Skin epidermis (tissue), 12 donors: ENCODE data around the gene PDE4D.
"Not testable (repeated sequence)": the region's sequence is repeated elsewhere in the genome, so short reads cannot be mapped to it uniquely, and the experiment has no call there.

Experiments used
- H3K27ac ChIP-seq, 21 experiments: fragments of 200-600 bp; sonication (generic) in 11 of 21; one replicate each; pipeline ENCODE4 v1.5.0; 2020; ENCODE audit warnings: mild to moderate bottlenecking in 3 of 21, inconsistent platforms in 2 of 21, moderate library complexity in 2 of 21
- H3K4me3 ChIP-seq, 7 experiments: fragments of 200-600 bp; sonication (generic) in 2 of 7; one replicate each; pipeline ENCODE4 v1.5.0; 2020; ENCODE audit warnings: inconsistent platforms in 2 of 7, mild to moderate bottlenecking in 2 of 7, moderate library complexity in 1 of 7

PDE4D gene

DNA sequence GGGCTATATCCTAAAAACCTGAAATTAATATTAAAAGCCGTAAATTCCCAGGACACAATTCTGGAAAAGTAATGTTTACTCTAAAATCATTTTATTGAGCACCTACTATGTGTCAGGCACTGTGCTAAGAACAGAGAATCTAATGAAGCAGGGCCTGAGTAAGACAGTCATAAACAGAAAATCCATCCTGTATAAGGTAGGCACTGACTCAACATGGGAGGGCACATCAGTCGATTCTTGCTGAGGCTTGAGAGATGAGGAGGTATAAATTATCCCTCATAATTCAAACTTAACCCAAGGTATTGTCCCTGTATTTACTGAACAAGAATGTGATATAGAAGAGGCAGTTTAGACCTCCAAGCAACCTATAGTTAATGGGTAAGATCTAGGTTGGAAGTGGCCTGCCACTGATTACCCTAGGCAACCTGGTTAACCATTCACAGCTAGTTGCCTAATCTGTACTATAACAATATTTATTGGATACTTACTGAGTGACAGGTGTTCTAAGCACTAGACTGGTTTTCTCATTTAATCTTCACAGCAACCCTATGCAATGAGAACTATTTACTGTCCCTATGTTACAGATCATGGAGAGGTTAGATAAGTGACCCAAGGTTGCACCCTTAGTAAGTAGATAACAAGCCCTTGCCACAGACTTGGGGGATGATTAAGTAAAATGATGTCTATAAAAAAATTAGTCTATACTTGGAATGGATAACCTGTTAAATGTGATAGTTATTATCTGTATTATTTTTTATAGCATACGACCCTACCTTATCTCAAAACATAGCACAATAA is 317.7 kb downstream of the PDE4D start:
- Histone ChIP-seq H3K4me3 (no peak overlapping the region), H3K27ac (no peak overlapping the region)

DNA sequence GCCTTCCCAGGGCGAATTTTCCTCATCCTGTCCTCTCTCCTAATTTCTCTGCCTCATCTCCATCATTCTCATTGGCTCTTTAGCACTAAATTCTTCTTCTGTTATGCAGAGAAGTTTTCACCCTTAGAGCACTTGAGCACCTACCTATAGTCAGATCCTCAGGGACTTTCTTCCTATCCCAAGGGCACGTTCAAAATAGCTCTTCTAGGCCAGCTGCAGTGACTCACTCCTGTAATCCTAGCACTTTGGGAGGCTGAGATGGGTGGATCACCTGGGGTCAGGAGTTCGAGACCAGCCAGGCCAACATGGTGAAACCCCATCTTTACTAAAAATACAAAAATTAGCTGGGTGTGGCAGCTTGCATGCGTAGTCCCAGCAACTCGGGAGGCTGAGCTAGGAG is 320.0 kb downstream of the PDE4D start:
- H3K4me3 ChIP-seq, H3K27ac ChIP-seq: not testable (repeated sequence)

DNA sequence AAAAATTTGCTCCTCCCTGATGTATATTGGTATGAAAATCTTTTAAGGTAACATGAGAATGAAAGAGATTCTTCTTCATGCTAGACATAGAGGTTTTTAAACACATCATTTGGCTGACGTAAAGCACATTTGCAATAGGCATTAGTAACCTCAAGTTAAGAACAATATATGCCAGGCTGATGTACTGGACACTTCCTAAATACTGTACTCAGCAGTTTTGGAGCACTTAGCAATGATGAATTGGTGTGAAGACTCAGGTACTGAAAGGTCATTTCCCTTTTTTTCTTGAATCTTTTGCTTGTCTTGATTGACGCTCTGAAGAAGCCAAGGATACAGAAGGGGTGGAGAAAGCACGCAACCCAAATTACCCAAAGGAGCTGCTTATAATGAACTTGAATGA is 322.5 kb downstream of the PDE4D start:
- no peak overlapping the region for H3K27ac ChIP-seq

DNA sequence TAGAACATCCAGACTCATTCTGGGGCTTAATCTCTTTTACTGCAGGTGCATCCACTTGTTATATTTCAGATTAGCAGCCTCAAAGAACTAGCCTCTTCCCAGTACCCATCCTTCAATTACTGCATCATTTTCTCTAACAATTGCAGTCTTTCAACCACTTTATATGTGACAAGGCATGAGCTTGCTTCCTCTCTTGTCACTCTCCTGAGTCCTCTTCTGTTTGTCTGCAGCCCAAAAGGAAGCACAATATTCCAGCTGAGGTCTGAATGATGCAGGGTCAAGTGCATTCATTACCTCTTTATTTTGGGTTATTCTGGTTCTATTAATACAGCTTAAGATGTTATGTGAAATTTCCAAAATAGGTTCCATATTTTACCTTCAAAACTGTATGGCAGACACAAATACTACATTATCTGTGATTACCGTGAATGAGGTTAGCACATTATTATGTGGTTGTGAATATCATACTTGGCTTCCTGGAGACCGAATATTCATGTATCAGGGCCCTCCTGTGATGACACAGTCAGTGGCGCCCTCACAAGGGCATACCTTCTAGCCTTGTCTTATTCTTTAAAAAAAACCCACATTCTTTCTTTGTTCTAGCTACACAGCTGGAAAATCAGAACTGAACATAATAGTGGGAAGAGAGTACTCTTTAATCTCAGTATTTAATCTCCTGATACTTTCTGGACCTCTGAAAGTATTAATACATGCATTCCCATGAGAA is 323.8 kb downstream of the PDE4D start:
- Histone ChIP-seq H3K4me3 (no peak overlapping the region), H3K27ac (no peak overlapping the region)

More for the DNA sequence above, 322.5 kb downstream of the PDE4D start:
- no peak overlapping the region for H3K4me3 ChIP-seq

DNA sequence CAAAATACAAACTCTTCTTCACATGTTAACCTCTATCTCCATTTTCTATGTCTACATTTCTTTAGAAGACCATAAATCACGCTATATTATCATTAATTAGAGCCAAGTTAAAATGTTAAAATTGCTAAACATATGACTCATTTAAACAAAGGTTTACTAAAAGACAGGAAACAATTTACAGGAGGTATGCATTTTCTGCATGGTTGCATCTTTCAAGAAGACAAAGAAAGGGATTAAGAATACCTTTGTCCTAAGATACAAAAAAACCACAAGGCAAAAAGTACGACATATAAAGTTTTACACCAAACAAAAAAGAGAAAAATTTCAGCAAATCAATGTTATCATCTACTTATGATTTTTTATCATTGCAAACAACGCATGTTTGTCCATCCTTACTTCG is 324.4 kb downstream of the PDE4D start:
- Histone ChIP-seq H3K27ac (no peak overlapping the region), H3K4me3 (no peak overlapping the region)

DNA sequence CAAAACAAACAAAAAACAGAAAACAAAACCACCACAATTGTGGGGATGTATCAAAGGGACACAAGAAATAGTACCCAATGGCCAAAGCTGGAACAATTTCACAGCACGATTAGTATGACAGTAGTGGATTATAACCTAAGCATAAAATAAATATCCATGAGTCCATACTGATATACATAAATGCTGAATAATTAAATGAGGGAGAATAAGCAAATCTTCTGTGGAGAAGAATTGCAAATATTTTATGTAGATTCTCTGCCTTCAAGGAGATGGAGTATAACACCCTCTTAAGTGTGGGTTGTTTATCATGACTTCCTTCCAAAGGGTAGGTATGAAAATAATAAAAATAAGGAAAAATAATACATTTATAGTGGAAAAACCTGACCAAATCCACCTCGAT is 325.4 kb downstream of the PDE4D start:
- H3K4me3 ChIP-seq: no peak overlapping the region
- H3K27ac ChIP-seq: no peak overlapping the region

DNA sequence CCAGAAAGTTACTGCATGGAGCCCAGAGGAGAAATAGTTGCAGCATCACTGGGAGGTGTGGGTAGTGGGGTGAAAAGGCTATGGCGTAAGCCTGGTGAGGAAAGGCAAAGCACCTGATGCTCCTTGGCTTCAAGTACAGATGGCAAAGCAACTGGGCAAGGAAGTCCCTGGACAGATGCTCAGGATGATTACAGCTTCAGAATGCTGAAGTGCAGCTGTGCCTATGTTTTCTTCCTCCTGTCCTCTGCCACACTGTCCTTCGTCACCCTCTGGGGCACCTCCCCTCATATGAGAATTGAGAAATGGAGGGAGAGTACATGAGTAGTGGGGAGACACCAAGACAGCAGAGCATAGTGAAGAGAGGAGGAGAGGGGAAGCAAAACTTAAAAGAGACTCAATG is 328.0 kb downstream of the PDE4D start:
- Histone ChIP-seq H3K27ac (no peak overlapping the region), H3K4me3 (no peak overlapping the region)

DNA sequence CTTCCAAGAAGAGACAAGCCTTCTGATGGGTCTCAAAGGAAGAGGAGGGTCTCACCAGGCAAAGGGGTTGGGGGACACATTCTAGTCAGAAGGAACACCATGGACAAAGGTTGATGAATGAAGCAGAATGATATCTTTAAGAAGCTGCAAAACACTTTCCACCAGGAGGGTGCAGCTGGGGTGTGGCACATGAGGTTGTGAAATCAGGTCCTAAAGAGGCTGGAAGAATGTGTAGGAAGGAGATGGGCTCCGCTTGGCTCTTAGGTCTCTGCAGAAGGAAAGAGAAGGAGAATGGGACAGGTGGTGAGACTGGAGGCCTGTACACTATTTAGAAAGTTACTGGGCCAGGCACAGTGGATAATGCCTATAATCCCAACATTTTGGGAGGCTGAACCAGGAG is 328.6 kb downstream of the PDE4D start:
- Histone ChIP-seq H3K27ac (no peak overlapping the region), H3K4me3 (no peak overlapping the region)

DNA sequence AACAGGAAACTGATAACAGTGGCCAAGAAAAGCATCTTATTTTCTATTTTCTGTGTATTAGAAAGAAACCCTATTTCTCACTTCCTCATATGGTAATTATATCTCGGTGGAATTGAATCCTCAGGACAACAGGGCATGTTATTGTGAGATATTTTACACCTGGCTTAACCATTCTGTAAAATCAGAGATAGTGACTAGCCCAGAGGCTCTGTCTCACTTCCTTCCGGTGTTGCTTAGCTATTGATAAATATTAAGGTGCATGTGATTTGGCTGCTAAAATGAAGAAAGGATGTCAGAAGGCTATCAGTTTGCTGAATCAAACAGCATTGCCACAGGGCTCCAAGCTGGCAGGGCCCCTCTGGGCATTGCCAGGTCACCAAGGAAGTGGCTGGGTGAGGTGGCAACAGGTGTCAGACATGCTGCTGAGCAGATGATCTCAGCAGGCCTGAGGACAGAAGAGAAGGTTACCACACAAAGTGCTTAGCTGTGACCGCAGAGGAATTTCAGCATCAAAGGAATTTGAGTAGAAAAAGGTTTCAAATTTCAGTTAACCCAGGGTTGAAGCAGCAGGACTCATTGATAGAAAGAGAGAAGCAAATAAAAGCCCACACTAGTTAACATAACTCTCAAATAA is 330.7 kb downstream of the PDE4D start:
- Histone ChIP-seq H3K4me3 (no peak overlapping the region), H3K27ac (no peak overlapping the region)

DNA sequence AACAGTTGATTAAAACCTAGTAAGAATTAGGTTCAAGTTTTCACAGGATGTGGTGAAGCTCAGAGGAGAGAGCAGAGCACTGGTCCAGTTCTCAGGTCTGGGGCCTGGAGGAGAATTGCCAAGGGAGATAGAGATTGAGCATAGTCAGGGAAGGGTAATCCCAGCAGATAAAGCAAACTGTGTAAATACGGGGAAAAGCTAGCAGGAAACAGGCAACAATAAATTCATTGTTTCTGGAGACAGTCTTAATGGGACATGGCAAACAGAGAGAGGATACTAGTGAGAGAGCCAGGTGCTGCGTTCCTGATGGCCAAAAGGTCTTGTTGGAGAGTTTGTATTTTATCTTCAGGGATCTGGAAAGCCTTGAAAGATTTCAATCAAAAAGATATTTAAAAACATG is 333.0 kb downstream of the PDE4D start:
- Histone ChIP-seq H3K27ac (no peak overlapping the region), H3K4me3 (no peak overlapping the region)

DNA sequence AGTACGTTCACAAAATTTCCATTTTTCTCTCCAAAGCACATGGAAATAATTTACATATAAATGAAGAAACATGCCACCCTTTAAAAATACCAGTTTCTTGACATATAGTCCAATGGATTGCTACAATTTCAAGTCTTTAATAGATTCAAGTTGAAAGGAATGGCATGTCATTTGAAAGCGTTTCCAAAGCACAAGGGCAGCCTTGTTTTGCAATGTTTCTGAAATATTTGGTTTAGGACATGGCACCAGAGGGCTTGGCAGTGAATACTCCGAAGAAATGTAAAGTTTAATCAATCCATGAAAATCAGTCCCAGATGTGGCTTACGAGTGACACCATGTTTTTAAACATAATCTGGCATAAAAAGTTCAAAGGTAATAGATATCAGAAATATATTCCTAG is 333.7 kb downstream of the PDE4D start:
- H3K4me3 ChIP-seq: no peak overlapping the region
- H3K27ac ChIP-seq: no peak overlapping the region

DNA sequence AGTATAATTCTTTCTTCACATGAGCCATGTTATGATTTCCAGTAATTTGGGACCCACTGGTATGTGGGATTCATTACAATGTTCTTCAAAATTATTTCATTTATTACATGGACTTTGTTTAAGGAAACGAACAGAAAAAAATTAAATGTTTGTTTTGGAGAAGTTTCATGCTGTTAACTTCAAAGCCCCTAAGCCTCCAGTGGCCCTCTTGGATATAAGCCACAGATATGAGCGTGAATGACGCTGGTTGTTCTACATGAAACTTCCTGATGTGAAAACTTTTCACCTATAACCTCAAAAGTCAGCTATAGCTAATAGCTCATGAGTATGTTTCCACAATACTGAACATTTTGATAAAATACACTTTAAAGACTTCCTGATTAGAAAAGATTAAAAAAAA is 334.2 kb downstream of the PDE4D start:
- Histone ChIP-seq H3K27ac (no peak overlapping the region), H3K4me3 (no peak overlapping the region)

DNA sequence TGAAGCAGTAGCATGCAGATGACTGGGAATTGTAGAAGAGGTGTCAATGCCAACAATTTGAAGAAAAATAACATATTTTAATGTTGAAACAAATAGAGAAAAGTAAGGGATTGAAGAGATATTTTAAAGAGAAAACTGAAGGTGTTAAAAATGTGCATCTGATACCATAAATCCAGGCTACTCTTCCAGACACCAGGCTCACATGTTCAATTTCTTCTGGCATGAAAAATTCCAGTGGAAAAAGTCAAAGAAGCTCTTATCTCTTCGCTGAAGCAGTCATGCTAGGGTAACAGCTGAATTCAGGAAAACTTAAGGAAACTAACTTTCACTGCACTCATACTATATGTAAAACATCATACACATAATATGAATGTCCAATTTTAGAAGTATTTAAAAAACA is 335.0 kb downstream of the PDE4D start:
- H3K4me3 ChIP-seq: no peak overlapping the region
- H3K27ac ChIP-seq: no peak overlapping the region

DNA sequence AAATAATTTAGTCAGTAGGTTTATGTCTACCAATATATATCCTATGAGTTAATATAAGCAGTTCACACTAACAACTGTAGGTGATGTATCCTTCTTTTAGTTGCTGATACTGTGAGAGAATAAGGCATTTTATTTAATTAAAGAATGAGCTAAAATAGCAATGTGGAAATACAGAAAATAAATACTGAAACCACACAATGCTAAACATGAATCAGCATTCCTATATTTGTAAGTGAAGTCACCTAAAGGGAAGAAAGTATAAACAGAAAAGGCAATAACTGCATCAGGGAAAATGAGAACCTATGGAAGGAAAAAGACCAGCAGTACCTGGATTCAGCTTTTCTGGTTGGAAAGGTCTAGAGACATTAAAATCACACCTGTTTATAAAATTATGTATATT is 336.0 kb downstream of the PDE4D start:
- Histone ChIP-seq H3K27ac (no peak overlapping the region), H3K4me3 (no peak overlapping the region)

DNA sequence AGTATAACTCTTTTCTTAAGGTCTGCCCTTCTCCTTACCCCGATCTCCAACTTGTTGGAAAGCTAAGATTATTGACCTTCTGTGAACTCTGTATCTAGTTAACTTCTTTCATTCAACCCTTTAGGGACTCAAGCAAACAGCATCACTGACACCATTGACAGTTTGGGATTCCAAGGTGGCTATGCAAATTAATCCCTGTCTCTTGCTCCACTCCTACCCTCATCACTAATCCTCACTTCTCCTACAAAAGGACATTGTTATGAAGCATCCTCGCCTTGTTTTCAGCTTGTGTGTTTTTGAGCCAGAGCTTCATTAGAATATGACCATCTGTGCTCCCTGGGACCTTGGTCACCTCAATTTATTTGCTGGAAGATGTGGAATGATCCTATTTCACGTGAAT is 337.9 kb downstream of the PDE4D start:
- H3K4me3 ChIP-seq: no peak overlapping the region
- no peak overlapping the region for H3K27ac ChIP-seq

DNA sequence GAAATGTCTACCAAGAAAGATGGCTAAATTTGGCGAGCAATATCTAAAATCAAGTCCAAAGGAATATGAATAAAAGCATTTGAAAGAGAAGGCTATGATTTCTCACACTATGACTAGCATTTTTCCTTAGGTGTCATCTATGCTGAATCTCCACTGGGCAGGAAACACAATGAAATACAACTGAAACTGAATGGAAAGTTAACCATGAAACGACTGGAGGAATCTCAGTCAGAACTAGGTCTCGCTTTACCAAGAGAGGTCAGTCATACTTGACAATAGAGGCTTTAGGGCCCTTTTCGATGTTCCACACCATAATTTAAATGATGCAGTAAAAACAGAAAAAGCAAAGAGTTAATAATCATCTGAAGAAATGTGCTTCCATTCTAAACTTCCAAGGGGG is 339.0 kb downstream of the PDE4D start:
- no peak overlapping the region for H3K27ac ChIP-seq

DNA sequence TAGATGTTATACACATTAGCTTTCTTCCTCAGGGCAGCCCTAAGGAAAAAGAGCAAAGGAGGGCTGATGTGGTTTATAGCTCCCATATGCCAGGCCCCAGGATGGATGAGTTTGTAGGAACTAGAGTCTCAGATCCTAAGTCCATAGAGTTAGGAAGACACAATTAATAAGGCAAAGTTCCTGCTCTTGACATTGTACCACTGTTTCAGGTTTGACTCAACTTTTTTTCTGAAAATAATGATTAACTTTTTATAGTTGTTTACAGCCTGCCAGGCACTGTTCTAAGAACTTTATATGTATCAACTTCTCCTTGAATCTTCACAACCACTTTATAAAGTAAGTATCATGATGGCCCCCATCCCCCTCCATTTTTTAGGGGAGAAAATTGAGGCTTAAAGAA is 339.5 kb downstream of the PDE4D start:
- no peak overlapping the region for H3K4me3 ChIP-seq
- no peak overlapping the region for H3K27ac ChIP-seq

More for the DNA sequence above, 339.0 kb downstream of the PDE4D start:
- no peak overlapping the region for H3K4me3 ChIP-seq

DNA sequence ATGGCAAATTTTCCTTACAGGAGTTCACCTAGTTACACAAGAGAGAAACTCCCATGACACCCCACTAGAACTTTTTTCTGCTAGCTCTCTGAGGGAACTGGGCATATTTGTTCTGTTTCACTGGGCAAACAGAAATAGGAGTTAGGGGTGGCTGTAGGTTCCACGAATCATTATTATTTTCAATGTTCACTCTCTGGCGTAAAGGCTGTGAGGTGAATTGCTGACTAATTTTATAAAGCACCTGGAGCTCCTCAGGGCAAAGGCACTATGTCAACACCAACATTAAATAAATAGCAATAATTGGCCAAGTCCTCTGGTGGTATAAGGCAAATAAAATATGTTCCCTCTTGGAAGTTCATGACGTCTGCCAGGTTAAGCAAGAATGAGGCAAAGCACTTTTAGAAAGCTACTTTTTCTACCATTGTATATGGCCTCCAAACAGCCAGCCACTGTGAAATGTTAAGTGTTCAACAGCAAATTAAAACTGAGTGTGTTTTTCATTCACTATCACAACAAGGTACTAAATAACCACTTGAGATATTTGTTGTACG is 344.6 kb downstream of the PDE4D start:
- Histone ChIP-seq H3K4me3 (no peak overlapping the region), H3K27ac (no peak overlapping the region)

DNA sequence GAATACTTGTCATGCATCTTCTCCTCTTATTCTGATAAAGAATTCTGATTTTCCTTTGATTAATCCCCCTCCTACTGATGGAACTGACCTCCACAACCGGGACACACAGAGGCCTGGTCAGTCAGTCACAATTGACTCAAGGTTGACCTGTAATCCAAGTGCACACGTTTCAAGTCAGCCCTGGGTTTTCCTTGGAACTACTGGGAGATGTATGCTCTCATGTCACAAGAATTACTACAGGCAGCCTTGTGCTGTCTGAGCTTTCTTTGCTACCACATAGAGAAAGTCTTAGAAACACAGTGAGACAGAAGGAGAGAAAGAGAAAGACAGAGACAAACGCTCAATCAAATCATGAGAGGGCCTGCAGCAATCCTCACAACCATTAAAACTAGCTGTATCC is 345.8 kb downstream of the PDE4D start:
- no peak overlapping the region for H3K27ac ChIP-seq

DNA sequence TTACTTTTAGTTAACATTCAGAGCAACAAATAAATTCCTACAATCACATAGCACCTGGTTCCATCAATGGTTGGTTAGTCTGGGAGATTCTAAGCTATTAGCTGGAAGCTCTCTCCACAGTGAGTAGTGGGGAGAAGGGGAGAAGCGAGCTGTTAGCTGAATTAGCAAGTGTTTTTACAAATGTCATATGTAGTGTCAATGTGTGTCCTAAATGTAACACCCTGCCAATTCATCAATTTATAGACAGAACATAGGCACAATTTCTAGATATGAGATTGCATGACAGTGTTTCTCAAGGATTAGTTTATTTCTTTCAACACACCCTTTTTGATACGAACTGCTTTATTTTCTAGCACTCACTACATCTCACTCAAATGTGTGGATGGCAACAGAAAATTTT is 349.0 kb downstream of the PDE4D start:
- H3K27ac ChIP-seq: peak overlapping the region in 2 of 21 experiments; percentile 15 to 72

More for the DNA sequence above, 345.8 kb downstream of the PDE4D start:
- no peak overlapping the region for H3K4me3 ChIP-seq

More for the DNA sequence above, 349.0 kb downstream of the PDE4D start:
- no peak overlapping the region for H3K4me3 ChIP-seq
